Measurements from ENCODE around the gene FUNDC1. TPM values are rescaled to one million over a fixed set of nuclear protein-coding genes. Genes with fewer than 3 reads are reported as not detected.
"Not testable (repeated sequence)": the region's sequence is repeated elsewhere in the genome, so short reads cannot be mapped to it uniquely, and the experiment has no call there.

The FUNDC1 gene
- total and polyA plus RNA-seq, 4 donors, result 25.8 to 31.0 (median 29.3) TPM

GRCh38 chrX:44545454-44545853 is 2.8 kb upstream of the FUNDC1 start:
- H3K4me1 ChIP-seq (ENCODE audit: control insufficient read depth, insufficient read depth, low read length); H3K4me3 ChIP-seq (ENCODE audit: low read depth, low read length); DNase-seq (ENCODE audit: low read depth in 4 of 6, low spot score in 6 of 6); H3K36me3 ChIP-seq (ENCODE audit: control insufficient read depth, insufficient read depth, low read length); H3K27me3 ChIP-seq (ENCODE audit: control insufficient read depth, insufficient read depth, low read length); H3K9me3 ChIP-seq (ENCODE audit: control insufficient read depth, insufficient read depth, low read length); H3K27ac ChIP-seq (ENCODE audit: low read depth, low read length): not testable (repeated sequence)
- 87% methylated on average over 4 of the region's 5 CpGs for WGBS (ENCODE audit: insufficient coverage)

DNA sequence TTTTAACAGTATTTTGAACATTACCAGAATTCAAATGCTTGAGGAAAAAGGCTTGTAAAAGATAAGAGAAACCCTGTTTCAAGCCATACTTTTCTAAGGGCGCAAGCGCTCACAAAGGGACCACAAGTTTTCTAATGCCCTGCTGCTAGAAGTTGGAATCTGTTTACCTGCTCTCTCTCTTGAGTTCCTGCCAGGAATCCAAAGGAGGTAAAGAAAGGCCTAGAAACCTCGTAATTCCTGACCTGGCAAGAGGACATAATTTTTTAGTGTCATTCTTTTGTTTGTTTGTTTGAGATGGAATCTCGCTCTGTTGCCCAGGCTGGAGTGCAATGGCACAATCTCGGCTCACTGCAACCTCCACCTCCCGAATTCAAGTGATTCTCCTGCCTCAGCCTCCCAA is 1.4 kb upstream of the FUNDC1 start:
- Histone ChIP-seq H3K27ac (ENCODE audit: low read depth, low read length) (no peak overlapping the region), H3K27me3 (ENCODE audit: control insufficient read depth, insufficient read depth, low read length) (peaks cover 2% of the 10 kb centered on the region), H3K4me3 (ENCODE audit: low read depth, low read length) (no peak overlapping the region), H3K4me1 (ENCODE audit: control insufficient read depth, insufficient read depth, low read length) (no peaks in the 10 kb centered on the region), H3K36me3 (ENCODE audit: control insufficient read depth, insufficient read depth, low read length) (no peaks in the 10 kb centered on the region), H3K9me3 (ENCODE audit: control insufficient read depth, insufficient read depth, low read length) (no peaks in the 10 kb centered on the region)
- no peak for DNase-seq (ENCODE audit: low read depth in 4 of 6, low spot score in 6 of 6)
- 94% methylated on average over 2 of the region's 6 CpGs for WGBS (ENCODE audit: insufficient coverage)

DNA sequence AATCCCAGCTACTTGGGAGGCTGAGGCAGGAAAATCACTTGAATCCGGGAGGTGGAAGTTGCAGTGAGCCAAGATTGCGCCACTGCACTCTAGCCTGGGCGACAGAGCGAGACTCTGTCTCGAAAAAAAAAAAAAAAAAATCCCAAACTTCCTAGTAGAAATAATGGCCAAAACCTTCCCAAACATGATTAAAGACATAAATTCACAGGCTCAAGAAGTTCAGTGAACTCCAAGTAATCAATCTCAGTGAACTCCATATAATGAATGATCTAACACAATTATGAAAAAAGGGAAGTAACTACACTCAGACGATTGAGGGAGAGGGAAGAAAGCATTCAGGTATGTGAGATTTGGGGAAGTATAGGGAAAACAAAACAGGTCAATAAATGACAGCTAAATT is 6.5 kb downstream of the FUNDC1 start:
- Histone ChIP-seq H3K27ac (ENCODE audit: low read depth, low read length) (no peak overlapping the region), H3K4me3 (ENCODE audit: low read depth, low read length) (no peak overlapping the region), H3K9me3 (ENCODE audit: control insufficient read depth, insufficient read depth, low read length) (no peaks in the 10 kb centered on the region), H3K27me3 (ENCODE audit: control insufficient read depth, insufficient read depth, low read length) (no peaks in the 10 kb centered on the region), H3K4me1 (ENCODE audit: control insufficient read depth, insufficient read depth, low read length) (no peaks in the 10 kb centered on the region), H3K36me3 (ENCODE audit: control insufficient read depth, insufficient read depth, low read length) (no peaks in the 10 kb centered on the region)
- WGBS (ENCODE audit: insufficient coverage), result no CpG with 5 or more reads among the region's 6 CpGs
- no peak for DNase-seq (ENCODE audit: low read depth in 4 of 6, low spot score in 6 of 6)

DNA sequence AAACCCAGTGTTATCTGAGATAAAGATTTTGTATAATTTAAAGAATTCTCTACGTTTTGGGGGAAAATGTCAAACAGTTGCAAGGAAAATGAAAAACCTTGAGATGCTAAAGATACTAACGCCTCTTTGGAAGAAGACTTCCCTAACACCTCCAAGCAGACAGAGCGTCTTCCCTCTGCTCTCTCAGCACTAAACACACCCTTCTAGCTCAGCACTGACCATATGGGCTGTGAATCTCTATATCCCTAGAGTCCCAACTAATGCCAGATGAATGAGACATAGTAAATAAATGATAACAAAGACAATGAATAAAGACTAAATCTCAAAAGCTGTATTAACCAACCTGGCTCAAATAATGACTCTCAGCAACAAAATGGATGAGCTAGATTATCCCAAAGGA is 13.3 kb downstream of the FUNDC1 start:
- WGBS (ENCODE audit: insufficient coverage), result 79% methylated on average over 2 of the region's 3 CpGs
- no peaks in the 10 kb centered on the region for H3K4me1 ChIP-seq (ENCODE audit: control insufficient read depth, insufficient read depth, low read length)
- no peak overlapping the region for H3K27ac ChIP-seq (ENCODE audit: low read depth, low read length)
- no peaks in the 10 kb centered on the region for H3K9me3 ChIP-seq (ENCODE audit: control insufficient read depth, insufficient read depth, low read length)
- H3K36me3 ChIP-seq (ENCODE audit: control insufficient read depth, insufficient read depth, low read length), result no peaks in the 10 kb centered on the region
- H3K4me3 ChIP-seq (ENCODE audit: low read depth, low read length), result no peak overlapping the region
- no peak for DNase-seq (ENCODE audit: low read depth in 4 of 6, low spot score in 6 of 6)
- H3K27me3 ChIP-seq (ENCODE audit: control insufficient read depth, insufficient read depth, low read length), result no peaks in the 10 kb centered on the region

DNA sequence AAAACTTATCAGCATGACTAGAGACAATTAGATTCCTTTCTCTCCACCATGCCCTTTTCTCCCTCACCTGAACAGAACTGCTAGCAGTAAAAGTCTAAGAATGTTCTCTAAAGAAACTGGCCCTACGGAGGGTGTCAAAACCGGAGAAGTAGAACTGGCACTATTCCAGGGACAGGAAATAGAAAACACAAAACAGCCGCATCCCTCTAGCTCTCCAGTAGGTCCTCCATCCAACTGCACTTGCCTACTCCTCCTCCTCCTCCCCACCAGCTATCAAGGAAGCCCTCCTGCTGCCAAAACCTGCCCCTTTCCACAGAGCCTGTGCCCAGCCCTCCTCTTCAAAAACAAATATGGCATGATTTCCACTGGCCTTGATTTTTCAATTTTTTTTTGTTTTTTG is 28.4 kb downstream of the FUNDC1 start:
- Histone ChIP-seq H3K36me3 (ENCODE audit: control insufficient read depth, insufficient read depth, low read length) (no peaks in the 10 kb centered on the region), H3K27me3 (ENCODE audit: control insufficient read depth, insufficient read depth, low read length) (no peaks in the 10 kb centered on the region), H3K4me1 (ENCODE audit: control insufficient read depth, insufficient read depth, low read length) (no peaks in the 10 kb centered on the region), H3K27ac (ENCODE audit: low read depth, low read length) (no peak overlapping the region), H3K9me3 (ENCODE audit: control insufficient read depth, insufficient read depth, low read length) (no peaks in the 10 kb centered on the region), H3K4me3 (ENCODE audit: low read depth, low read length) (no peak overlapping the region)
- DNase-seq (ENCODE audit: low read depth in 4 of 6, low spot score in 6 of 6), result no peak
- 74% methylated on average over 3 of the region's 3 CpGs for WGBS (ENCODE audit: insufficient coverage)

DNA sequence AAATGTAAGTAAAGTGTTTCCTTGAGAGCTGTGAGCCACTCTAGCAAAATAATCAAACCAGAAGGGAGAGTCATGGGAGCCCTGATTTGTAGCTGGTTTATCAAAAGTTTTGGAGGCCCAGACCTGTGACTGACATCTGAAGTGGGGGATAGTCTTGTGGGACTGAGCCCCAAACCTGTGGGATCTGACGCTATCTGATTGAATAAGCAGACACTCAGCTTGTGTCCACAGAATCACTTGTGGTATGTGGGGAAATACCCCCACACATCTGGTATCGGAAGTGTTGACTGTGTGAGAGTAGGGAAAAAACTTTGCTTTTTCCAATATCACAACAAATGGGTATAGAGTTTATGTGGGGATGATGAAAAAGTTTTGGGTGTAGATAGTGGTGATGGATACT is 35.4 kb downstream of the FUNDC1 start:
- Histone ChIP-seq H3K27ac (ENCODE audit: low read depth, low read length) (no peak overlapping the region), H3K27me3 (ENCODE audit: control insufficient read depth, insufficient read depth, low read length) (peaks cover 5% of the 10 kb centered on the region), H3K4me3 (ENCODE audit: low read depth, low read length) (no peak overlapping the region), H3K36me3 (ENCODE audit: control insufficient read depth, insufficient read depth, low read length) (no peaks in the 10 kb centered on the region), H3K4me1 (ENCODE audit: control insufficient read depth, insufficient read depth, low read length) (no peaks in the 10 kb centered on the region), H3K9me3 (ENCODE audit: control insufficient read depth, insufficient read depth, low read length) (no peaks in the 10 kb centered on the region)
- no CpG with 5 or more reads among the region's 2 CpGs for WGBS (ENCODE audit: insufficient coverage)
- DNase-seq (ENCODE audit: low read depth in 4 of 6, low spot score in 6 of 6), result no peak

- DNase-seq (ENCODE audit: low read depth in 4 of 6, low spot score in 6 of 6), result no peak
- no peaks in the 10 kb centered on the region for H3K36me3 ChIP-seq (ENCODE audit: control insufficient read depth, insufficient read depth, low read length)
- H3K9me3 ChIP-seq (ENCODE audit: control insufficient read depth, insufficient read depth, low read length), result no peaks in the 10 kb centered on the region
- no CpG with 5 or more reads among the region's 2 CpGs for WGBS (ENCODE audit: insufficient coverage)
- H3K4me3 ChIP-seq (ENCODE audit: low read depth, low read length), result no peak overlapping the region
- no peaks in the 10 kb centered on the region for H3K4me1 ChIP-seq (ENCODE audit: control insufficient read depth, insufficient read depth, low read length)
- peaks cover 5% of the 10 kb centered on the region for H3K27me3 ChIP-seq (ENCODE audit: control insufficient read depth, insufficient read depth, low read length)
- no peak overlapping the region for H3K27ac ChIP-seq (ENCODE audit: low read depth, low read length)
Observed at GRCh38 chrX:44506678-44507077, 36.0 kb downstream of the FUNDC1 start.

DNA sequence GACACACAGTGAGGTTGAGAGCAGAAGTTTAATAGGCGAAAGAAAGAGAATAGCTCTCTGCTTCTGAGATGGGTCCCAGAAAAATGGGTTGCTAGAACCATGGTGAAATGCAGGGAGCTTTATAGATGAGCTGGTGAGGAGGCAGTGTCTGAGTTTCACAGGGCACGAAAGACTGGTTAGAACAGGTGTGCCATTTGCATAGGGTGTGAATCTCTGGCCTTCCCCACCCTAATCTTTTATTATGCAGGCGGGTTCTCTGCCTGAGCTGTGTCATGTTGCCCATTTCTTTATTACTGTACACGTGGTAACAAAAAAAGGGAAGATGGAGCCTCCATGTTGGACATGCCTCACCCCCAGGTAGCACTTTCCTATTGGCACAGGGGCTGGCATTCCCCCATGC is 39.1 kb downstream of the FUNDC1 start:
- no peaks in the 10 kb centered on the region for H3K4me1 ChIP-seq (ENCODE audit: control insufficient read depth, insufficient read depth, low read length)
- WGBS (ENCODE audit: insufficient coverage), result 82% methylated on average over 2 of the region's 4 CpGs
- H3K27ac ChIP-seq (ENCODE audit: low read depth, low read length), result no peak overlapping the region
- H3K9me3 ChIP-seq (ENCODE audit: control insufficient read depth, insufficient read depth, low read length), result no peaks in the 10 kb centered on the region
- H3K27me3 ChIP-seq (ENCODE audit: control insufficient read depth, insufficient read depth, low read length), result peaks cover 5% of the 10 kb centered on the region
- H3K4me3 ChIP-seq (ENCODE audit: low read depth, low read length), result no peak overlapping the region
- DNase-seq (ENCODE audit: low read depth in 4 of 6, low spot score in 6 of 6), result no peak
- no peaks in the 10 kb centered on the region for H3K36me3 ChIP-seq (ENCODE audit: control insufficient read depth, insufficient read depth, low read length)

- Histone ChIP-seq H3K9me3 (ENCODE audit: control insufficient read depth, insufficient read depth, low read length) (no peaks in the 10 kb centered on the region), H3K4me3 (ENCODE audit: low read depth, low read length) (no peak overlapping the region)
- WGBS (ENCODE audit: insufficient coverage), result no CpG with 5 or more reads among the region's 1 CpG
Observed at GRCh38 chrX:44495091-44495490, 47.6 kb downstream of the FUNDC1 start.

DNA sequence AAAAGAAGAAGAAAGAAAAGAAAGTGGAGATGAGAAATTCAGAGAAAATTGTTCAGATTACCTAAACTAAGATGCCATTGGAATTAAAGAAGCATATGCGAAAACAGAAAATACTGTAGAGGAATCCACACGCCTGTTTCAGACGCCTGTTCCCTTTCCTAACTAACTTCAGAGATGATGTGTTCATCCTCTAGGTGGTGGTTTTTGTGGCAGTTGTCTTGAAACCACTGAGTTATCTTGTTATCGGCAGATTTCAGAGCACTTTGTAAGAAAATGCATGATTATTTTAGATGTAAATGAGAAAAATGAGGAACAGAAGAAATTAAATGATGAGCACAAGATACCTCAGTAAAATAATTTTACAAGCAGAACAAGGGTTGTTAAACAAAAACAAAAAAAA is 48.3 kb downstream of the FUNDC1 start:
- Histone ChIP-seq H3K36me3 (ENCODE audit: control insufficient read depth, insufficient read depth, low read length) (no peaks in the 10 kb centered on the region), H3K9me3 (ENCODE audit: control insufficient read depth, insufficient read depth, low read length) (no peaks in the 10 kb centered on the region), H3K4me1 (ENCODE audit: control insufficient read depth, insufficient read depth, low read length) (no peaks in the 10 kb centered on the region), H3K27me3 (ENCODE audit: control insufficient read depth, insufficient read depth, low read length) (peaks cover 6% of the 10 kb centered on the region), H3K27ac (ENCODE audit: low read depth, low read length) (no peak overlapping the region), H3K4me3 (ENCODE audit: low read depth, low read length) (no peak overlapping the region)
- DNase-seq (ENCODE audit: low read depth in 4 of 6, low spot score in 6 of 6), result no peak
- WGBS (ENCODE audit: insufficient coverage), result no CpG with 5 or more reads among the region's 4 CpGs

More at GRCh38 chrX:44495091-44495490, 47.6 kb downstream of the FUNDC1 start:
- Histone ChIP-seq H3K27ac (ENCODE audit: low read depth, low read length) (no peak overlapping the region), H3K4me1 (ENCODE audit: control insufficient read depth, insufficient read depth, low read length) (no peaks in the 10 kb centered on the region), H3K36me3 (ENCODE audit: control insufficient read depth, insufficient read depth, low read length) (no peaks in the 10 kb centered on the region), H3K27me3 (ENCODE audit: control insufficient read depth, insufficient read depth, low read length) (peaks cover 5% of the 10 kb centered on the region)
- no peak for DNase-seq (ENCODE audit: low read depth in 4 of 6, low spot score in 6 of 6)

All from spinal cord (tissue), 10 donors.